Stimulated activated CD8-positive, alpha-beta memory T cell treated with anti-CD3 and anti-CD28 coated beads, Interleukin-12 subunit alpha, Interleukin-12 subunit beta, amount 100 ng/mL, for 1 hour (primary cell): ENCODE data around the gene HACD1.
A peak's percentile ranks its signal among the peaks of the same experiment; 100 is the strongest.
"Not testable (repeated sequence)": the region's sequence is repeated elsewhere in the genome, so short reads cannot be mapped to it uniquely, and the experiment has no call there.

Experiments used
- DNase-seq: peaks from one replicate; pipeline ENCODE4 v3.0.0-alpha.2; 2020; ENCODE audit warnings: low read depth

HACD1 gene

GRCh38 chr10:17643339-17643754 is 26.2 kb upstream of the HACD1 start:
- DNase-seq, result no peak

- no peak for DNase-seq
Observed at GRCh38 chr10:17640331-17640816, 23.2 kb upstream of the HACD1 start.

GRCh38 chr10:17637869-17638268 is 20.7 kb upstream of the HACD1 start:
- DNase-seq, result no peak

GRCh38 chr10:17633353-17633752 is 16.2 kb upstream of the HACD1 start:
- DNase-seq, result no peak

- DNase-seq, result not testable (repeated sequence)
Observed at GRCh38 chr10:17632590-17632989, 15.4 kb upstream of the HACD1 start.

- no peak for DNase-seq
Observed at GRCh38 chr10:17626656-17627055, 9.5 kb upstream of the HACD1 start.

- DNase-seq, result no peak
Observed at GRCh38 chr10:17624996-17625395, 7.8 kb upstream of the HACD1 start.

GRCh38 chr10:17622061-17622460 is 4.9 kb upstream of the HACD1 start:
- no peak for DNase-seq

- peak; percentile 5 for DNase-seq
Observed at GRCh38 chr10:17616403-17617030, 657 bp downstream of the HACD1 start.

GRCh38 chr10:17609523-17610079 is 7.6 kb downstream of the HACD1 start:
- DNase-seq, result no peak

- no peak for DNase-seq
Observed at GRCh38 chr10:17607603-17608332, 9.4 kb downstream of the HACD1 start.

GRCh38 chr10:17607060-17607459 is 10.1 kb downstream of the HACD1 start:
- no peak for DNase-seq

- no peak for DNase-seq
Observed at GRCh38 chr10:17606547-17607040, 10.6 kb downstream of the HACD1 start.

GRCh38 chr10:17605936-17606335 is 11.2 kb downstream of the HACD1 start:
- no peak for DNase-seq

GRCh38 chr10:17599089-17599488 is 18.1 kb downstream of the HACD1 start:
- DNase-seq, result no peak

GRCh38 chr10:17597386-17597785 is 19.8 kb downstream of the HACD1 start:
- no peak for DNase-seq

GRCh38 chr10:17590969-17591645 is 26.1 kb downstream of the HACD1 start:
- DNase-seq, result no peak

- not testable (repeated sequence) for DNase-seq
Observed at GRCh38 chr10:17589316-17589715, 27.9 kb downstream of the HACD1 start.

- DNase-seq, result no peak
Observed at GRCh38 chr10:17588420-17588819, 28.8 kb downstream of the HACD1 start.

- not testable (repeated sequence) for DNase-seq
Observed at GRCh38 chr10:17587321-17587720, 29.9 kb downstream of the HACD1 start.

GRCh38 chr10:17586821-17587234 is 30.3 kb downstream of the HACD1 start:
- DNase-seq, result no peak

- DNase-seq, result no peak
Observed at GRCh38 chr10:17585016-17585415, 32.2 kb downstream of the HACD1 start.
